ENCODE results near the gene MCC.

DNA sequence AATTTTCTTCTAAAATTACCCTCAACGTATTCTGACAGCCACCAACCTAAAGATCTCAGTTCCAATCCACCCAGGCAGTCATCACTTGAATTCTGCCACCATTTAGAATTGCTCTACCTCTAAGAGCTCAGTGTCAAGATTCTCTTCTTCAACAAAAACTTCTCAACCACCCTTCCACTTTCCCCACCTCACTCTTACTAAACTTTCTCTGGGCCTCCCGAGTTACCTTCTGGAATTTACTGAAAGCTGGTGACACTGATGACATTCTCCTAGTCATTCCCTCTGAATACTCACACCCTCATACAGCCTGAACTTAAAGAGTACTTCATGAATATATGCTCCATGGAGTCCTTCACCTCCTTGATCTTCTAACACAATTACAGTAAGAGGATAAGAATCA, 263.0 kb downstream of the MCC start:
- TF ChIP-seq EZH2 (IDR thresholded peaks at IDR 0.05; ENCODE audit: low read length, unreplicated experiment), result no peak
- TF ChIP-seq, protein P1, sequence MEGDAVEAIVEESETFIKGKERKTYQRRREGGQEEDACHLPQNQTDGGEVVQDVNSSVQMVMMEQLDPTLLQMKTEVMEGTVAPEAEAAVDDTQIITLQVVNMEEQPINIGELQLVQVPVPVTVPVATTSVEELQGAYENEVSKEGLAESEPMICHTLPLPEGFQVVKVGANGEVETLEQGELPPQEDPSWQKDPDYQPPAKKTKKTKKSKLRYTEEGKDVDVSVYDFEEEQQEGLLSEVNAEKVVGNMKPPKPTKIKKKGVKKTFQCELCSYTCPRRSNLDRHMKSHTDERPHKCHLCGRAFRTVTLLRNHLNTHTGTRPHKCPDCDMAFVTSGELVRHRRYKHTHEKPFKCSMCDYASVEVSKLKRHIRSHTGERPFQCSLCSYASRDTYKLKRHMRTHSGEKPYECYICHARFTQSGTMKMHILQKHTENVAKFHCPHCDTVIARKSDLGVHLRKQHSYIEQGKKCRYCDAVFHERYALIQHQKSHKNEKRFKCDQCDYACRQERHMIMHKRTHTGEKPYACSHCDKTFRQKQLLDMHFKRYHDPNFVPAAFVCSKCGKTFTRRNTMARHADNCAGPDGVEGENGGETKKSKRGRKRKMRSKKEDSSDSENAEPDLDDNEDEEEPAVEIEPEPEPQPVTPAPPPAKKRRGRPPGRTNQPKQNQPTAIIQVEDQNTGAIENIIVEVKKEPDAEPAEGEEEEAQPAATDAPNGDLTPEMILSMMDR (conservative IDR thresholded peaks at IDR 0.05; ENCODE audit: low read depth, low read length), result no peak
- TF ChIP-seq EZH2phosphoT487 (IDR thresholded peaks at IDR 0.05; ENCODE audit: borderline replicate concordance, low read length), result no peak

Measured in PC-3 (cell line).